Fibroblast of lung (primary cell): ENCODE measurements around the gene VWA7. TPM values are rescaled to one million over a fixed set of nuclear protein-coding genes. Genes with fewer than 3 reads are reported as not detected.

Experiments used
- DNase-seq, 2 donors: peaks; one replicate each; pipeline versions ENCODE4 v3.0.0 to v3.0.0-alpha.2; 2010; ENCODE audit warnings: low read depth in 2 of 2
- H2AFZ ChIP-seq: 2 replicates; pipeline ENCODE4 v1.5.1; 2012; ENCODE audit warnings: low read length, control low read depth, inconsistent platforms
- H3K27ac ChIP-seq: 2 replicates; pipeline ENCODE4 v1.5.1; 2011; ENCODE audit warnings: low read length, control low read depth; ENCODE audit not compliant: insufficient read depth
- H3K27me3 ChIP-seq: 2 replicates; pipeline ENCODE4 v1.5.1; 2011; ENCODE audit warnings: mild to moderate bottlenecking, low read length; ENCODE audit not compliant: control insufficient read depth, insufficient read depth
- H3K36me3 ChIP-seq: 2 replicates; pipeline ENCODE4 v1.5.1; 2011; ENCODE audit warnings: low read length; ENCODE audit not compliant: control insufficient read depth, insufficient read depth
- H3K4me1 ChIP-seq: 2 replicates; pipeline ENCODE4 v1.5.1; 2011; ENCODE audit warnings: low read length; ENCODE audit not compliant: control insufficient read depth, insufficient read depth; ENCODE audit errors: extremely low read depth
- H3K4me2 ChIP-seq: 2 replicates; pipeline ENCODE4 v1.5.1; 2011; ENCODE audit warnings: low read length, control low read depth; ENCODE audit not compliant: insufficient read depth; ENCODE audit errors: extremely low read depth
- H3K4me3 ChIP-seq, 4 experiments: fragments of 200-600 bp in 1 of 4; sonication (generic) in 1 of 4; replicated peaks in 1 of 4; 2 replicates each; pipeline ENCODE4 v1.5.1; 2011 to 2016; ENCODE audit warnings: low read length in 4 of 4, low read depth in 3 of 4, mild to moderate bottlenecking in 3 of 4, control low read depth in 2 of 4, inconsistent platforms in 1 of 4, mixed read lengths in 1 of 4; ENCODE audit not compliant: insufficient read depth in 1 of 4; ENCODE audit errors: control extremely low read depth in 1 of 4
- H3K79me2 ChIP-seq: 2 replicates; pipeline ENCODE4 v1.5.1; 2012; ENCODE audit warnings: mild to moderate bottlenecking, low read length, inconsistent platforms; ENCODE audit not compliant: control insufficient read depth, insufficient read depth
- H3K9ac ChIP-seq: 2 replicates; pipeline ENCODE4 v1.5.1; 2011; ENCODE audit warnings: mild to moderate bottlenecking, low read length, control low read depth; ENCODE audit not compliant: insufficient read depth
- H3K9me3 ChIP-seq: 2 replicates; pipeline ENCODE4 v1.5.1; 2012; ENCODE audit warnings: low read depth, low read length; ENCODE audit not compliant: control insufficient read depth, insufficient read depth
- H4K20me1 ChIP-seq: 2 replicates; pipeline ENCODE4 v1.5.1; 2011; ENCODE audit warnings: low read length; ENCODE audit not compliant: control insufficient read depth, insufficient read depth; ENCODE audit errors: extremely low read depth
- CTCF ChIP-seq, 2 donors: IDR thresholded peaks in 1 of 2; conservative IDR thresholded peaks in 1 of 2; 1 replicate in 1 of 2; 2 replicates in 1 of 2; pipeline ENCODE4 v1.5.1; 2011 to 2012; ENCODE audit warnings: low read length in 2 of 2, control low read depth in 1 of 2, inconsistent platforms in 1 of 2, low read depth in 1 of 2, mild to moderate bottlenecking in 1 of 2
- EZH2 ChIP-seq: IDR thresholded peaks from 2 replicates; pipeline ENCODE4 v1.5.1; 2012; ENCODE audit warnings: low read length, control low read depth, mild to moderate bottlenecking; ENCODE audit errors: missing control alignments
- polyA plus RNA-seq, 2 donors: library from polyadenylated mRNA; depleted of rRNA in 1 of 2; stranded (reverse) in 1 of 2; unstranded in 1 of 2; fragments of >200 nt; gene quantifications; 2 replicates each; pipeline ENCODE4 v1.2.1, GENCODE V29; 2011 to 2012; ENCODE audit warnings: missing spikeins in 1 of 2
- total RNA-seq: library from RNA; depleted of rRNA; stranded (reverse); fragments of >200 nt; gene quantifications from 2 replicates; pipeline ENCODE4 v1.2.1, GENCODE V29; 2014

Gene VWA7
- total and polyA plus RNA-seq, 2 donors (not counting 1 experiment from before 2014, with no cell fraction given), result 0.16 to 0.66 TPM

- H3K4me3 ChIP-seq, result no peak overlapping the region
- H3K27ac ChIP-seq, result no peak overlapping the region
- H3K79me2 ChIP-seq, result peaks cover 6% of the 10 kb centered on the region
- H3K36me3 ChIP-seq, result peaks cover 10% of the 10 kb centered on the region
- TF ChIP-seq CTCF (conservative IDR thresholded peaks at IDR 0.05 in 1 of 2, IDR thresholded peaks at IDR 0.05 in 1 of 2; ENCODE audit: low read depth in 1 of 2, low read length in 2 of 2), result no peak
- TF ChIP-seq EZH2, result no peak
- H3K9me3 ChIP-seq, result no peaks in the 10 kb centered on the region
- H3K4me2 ChIP-seq, result no peak overlapping the region
- no peaks in the 10 kb centered on the region for H4K20me1 ChIP-seq
- H3K27me3 ChIP-seq, result no peaks in the 10 kb centered on the region
- DNase-seq, result no peak
- H2AFZ ChIP-seq, result no peak overlapping the region
- no peak overlapping the region for H3K9ac ChIP-seq
- H3K4me1 ChIP-seq, result peaks cover 5% of the 10 kb centered on the region
These were observed 53.0 kb downstream of the VWA7 start for GRCh38 chr6:31723980-31724691.

GRCh38 chr6:31723245-31723979, 53.7 kb downstream of the VWA7 start, which contains the start of gene MPIG6B:
Gene MPIG6B, plus strand, starts transcription at chr6:31723373. Its CDS starts 11 bp downstream, at chr6:31723384.
- DNase-seq, result no peak
- TF ChIP-seq EZH2 (no peak), CTCF (conservative IDR thresholded peaks at IDR 0.05 in 1 of 2, IDR thresholded peaks at IDR 0.05 in 1 of 2; ENCODE audit: low read depth in 1 of 2, low read length in 2 of 2) (no peak)

GRCh38 chr6:31722173-31722572, 55.0 kb downstream of the VWA7 start:
- Histone ChIP-seq H3K79me2 (no peaks in the 10 kb centered on the region), H3K27ac (no peak overlapping the region), H3K4me1 (no peaks in the 10 kb centered on the region), H3K9me3 (no peaks in the 10 kb centered on the region), H3K4me2 (no peak overlapping the region), H3K4me3 (no peak overlapping the region), H3K27me3 (peaks cover 3% of the 10 kb centered on the region), H3K9ac (no peak overlapping the region), H4K20me1 (no peaks in the 10 kb centered on the region), H2AFZ (no peak overlapping the region), H3K36me3 (peaks cover 6% of the 10 kb centered on the region)
- DNase-seq, result no peak
- TF ChIP-seq CTCF (conservative IDR thresholded peaks at IDR 0.05 in 1 of 2, IDR thresholded peaks at IDR 0.05 in 1 of 2; ENCODE audit: low read depth in 1 of 2, low read length in 2 of 2), result no peak
- TF ChIP-seq EZH2, result no peak

More at GRCh38 chr6:31723245-31723979, 53.7 kb downstream of the VWA7 start, which contains the start of gene MPIG6B:
- no peaks in the 10 kb centered on the region for H3K4me1 ChIP-seq
- peaks cover 9% of the 10 kb centered on the region for H3K36me3 ChIP-seq
- no peaks in the 10 kb centered on the region for H3K27me3 ChIP-seq
- H3K9me3 ChIP-seq, result no peaks in the 10 kb centered on the region
- no peak within 1 kb of the TSS for H3K4me2 ChIP-seq
- no peak within 1 kb of the TSS for H3K9ac ChIP-seq
- no peaks in the 10 kb centered on the region for H4K20me1 ChIP-seq
- no peak within 1 kb of the TSS for H3K4me3 ChIP-seq
- H3K27ac ChIP-seq, result no peak within 1 kb of the TSS
- H2AFZ ChIP-seq, result no peak within 1 kb of the TSS
- no peaks in the 10 kb centered on the region for H3K79me2 ChIP-seq
